Measurements from ENCODE around the gene ASB4.
A peak's percentile ranks its signal among the peaks of the same experiment; 100 is the strongest.
"Not testable (repeated sequence)": the region's sequence is repeated elsewhere in the genome, so short reads cannot be mapped to it uniquely, and the experiment has no call there.

Gene ASB4

DNA sequence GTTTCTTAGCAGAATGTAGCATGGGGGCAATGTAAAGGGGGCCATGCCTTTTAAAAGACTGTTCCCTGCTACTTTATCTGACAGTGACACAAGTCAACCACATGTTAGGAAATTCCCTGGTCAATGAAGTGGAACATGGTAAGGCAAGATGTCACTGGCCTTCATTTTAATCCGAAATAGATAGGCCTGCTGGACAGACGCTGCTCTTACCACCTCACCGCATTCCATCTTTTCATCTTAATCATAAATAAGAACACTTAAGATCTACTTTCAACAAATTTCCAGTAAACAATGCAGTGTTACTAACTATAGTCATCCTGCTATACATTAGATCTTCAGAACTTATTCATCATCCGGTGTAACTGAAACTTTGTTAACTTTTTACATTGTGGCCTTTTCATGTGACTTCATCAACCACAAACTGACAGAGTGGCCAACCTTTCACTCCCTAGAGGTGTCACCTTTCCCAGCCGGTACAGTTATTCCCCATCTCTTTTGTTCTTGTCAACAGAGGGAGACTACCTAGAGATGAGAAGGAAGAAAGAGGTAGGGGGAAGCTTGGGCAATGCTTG, 15.6 kb downstream of the ASB4 start:
- H3K4me2 ChIP-seq = peak overlapping the region; percentile 59
- H4K20me1 ChIP-seq = no peaks in the 10 kb centered on the region
- no peaks in the 10 kb centered on the region for H3K27me3 ChIP-seq
- no peak overlapping the region for H3K9ac ChIP-seq
- TF ChIP-seq Cebpa-rat (IDR thresholded peaks at IDR 0.05) = no peak
- H3K9me3 ChIP-seq = no peaks in the 10 kb centered on the region
- H3K36me3 ChIP-seq = no peaks in the 10 kb centered on the region
- H3K4me3 ChIP-seq = no peak overlapping the region
- no peak overlapping the region for H3K27ac ChIP-seq
- H3K4me1 ChIP-seq = peaks cover 24% of the 10 kb centered on the region

- TF ChIP-seq Cebpa-rat (IDR thresholded peaks at IDR 0.05) = no peak
- H3K9ac ChIP-seq = no peak overlapping the region
Measured at GRCh38 chr7:95502403-95502802, 16.7 kb downstream of the ASB4 start.

DNA sequence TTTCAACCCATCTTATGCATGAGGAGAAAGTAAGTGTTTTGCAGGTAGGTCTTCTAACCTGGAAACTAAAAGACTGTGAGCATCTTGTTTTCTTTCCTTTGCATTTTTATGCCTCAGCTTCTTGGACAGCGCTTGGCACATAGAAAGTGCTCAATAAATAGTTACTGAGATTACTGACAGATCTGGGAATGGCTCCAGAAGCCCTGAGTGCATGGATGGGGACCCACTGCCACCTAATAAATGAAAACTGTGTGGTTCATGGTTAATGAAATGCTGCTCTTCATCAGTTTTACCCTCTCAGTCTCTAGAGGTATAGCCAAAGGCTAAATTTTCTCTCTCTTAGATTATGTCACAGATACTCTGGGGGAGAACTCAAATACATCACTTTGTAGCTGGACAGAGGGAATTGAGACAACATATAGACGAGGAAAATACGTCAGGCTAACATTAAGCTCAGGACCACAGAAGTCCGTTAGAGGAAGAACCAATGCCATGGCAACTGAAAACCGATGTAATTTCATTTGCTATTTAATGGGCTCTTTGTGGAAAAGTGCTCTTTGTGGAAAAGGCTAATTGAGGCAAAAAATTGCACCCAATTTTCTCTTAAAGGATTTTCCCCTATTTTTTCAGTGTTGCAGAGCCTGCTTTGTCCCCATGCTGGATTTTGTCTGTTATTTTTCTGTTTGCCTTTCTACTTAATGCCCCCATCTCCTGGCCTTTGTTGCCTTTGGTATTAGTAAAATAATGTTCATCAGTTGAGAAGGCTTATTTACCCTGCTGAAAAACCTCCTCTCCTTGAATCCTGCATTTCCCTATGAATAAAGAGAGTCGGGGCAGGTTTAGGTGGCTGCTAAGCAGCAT, 17.8 kb downstream of the ASB4 start:
- H4K20me1 ChIP-seq = no peaks in the 10 kb centered on the region
- H3K9ac ChIP-seq = no peak overlapping the region
- no peak overlapping the region for H3K4me3 ChIP-seq
- no peaks in the 10 kb centered on the region for H3K36me3 ChIP-seq
- no peaks in the 10 kb centered on the region for H3K27me3 ChIP-seq
- no peak overlapping the region for H3K4me2 ChIP-seq
- no peaks in the 10 kb centered on the region for H3K9me3 ChIP-seq
- H3K27ac ChIP-seq = no peak overlapping the region
- H3K4me1 ChIP-seq = peaks cover 24% of the 10 kb centered on the region
- no peak for TF ChIP-seq Cebpa-rat (IDR thresholded peaks at IDR 0.05)

More at GRCh38 chr7:95502403-95502802, 16.7 kb downstream of the ASB4 start:
- Histone ChIP-seq H4K20me1 (no peaks in the 10 kb centered on the region), H3K4me1 (peaks cover 24% of the 10 kb centered on the region), H3K4me2 (no peak overlapping the region), H3K4me3 (no peak overlapping the region), H3K36me3 (no peaks in the 10 kb centered on the region), H3K27ac (no peak overlapping the region), H3K9me3 (no peaks in the 10 kb centered on the region), H3K27me3 (no peaks in the 10 kb centered on the region)

GRCh38 chr7:95504132-95504588, 18.4 kb downstream of the ASB4 start:
- H3K27me3 ChIP-seq, H3K4me2 ChIP-seq, H3K4me3 ChIP-seq, H3K9ac ChIP-seq, H3K9me3 ChIP-seq, H4K20me1 ChIP-seq, H3K27ac ChIP-seq, H3K36me3 ChIP-seq: not testable (repeated sequence)
- H3K4me1 ChIP-seq = peaks cover 24% of the 10 kb centered on the region

- Histone ChIP-seq H3K9me3 (no peaks in the 10 kb centered on the region), H3K4me1 (no peaks in the 10 kb centered on the region; the same call in 1 of the 2 replicates), H3K4me3 (no peak overlapping the region), H3K27me3 (no peaks in the 10 kb centered on the region), H3K36me3 (no peaks in the 10 kb centered on the region), H4K20me1 (no peaks in the 10 kb centered on the region), H3K9ac (no peak overlapping the region), H3K4me2 (no peak overlapping the region), H3K27ac (no peak overlapping the region)
- TF ChIP-seq Cebpa-rat (IDR thresholded peaks at IDR 0.05) = no peak
Measured at GRCh38 chr7:95508780-95509179, 23.0 kb downstream of the ASB4 start.

GRCh38 chr7:95509199-95509598, 23.5 kb downstream of the ASB4 start:
- Histone ChIP-seq H3K4me3 (no peak overlapping the region), H4K20me1 (no peaks in the 10 kb centered on the region), H3K4me2 (no peak overlapping the region), H3K27me3 (no peaks in the 10 kb centered on the region), H3K9ac (no peak overlapping the region), H3K36me3 (no peaks in the 10 kb centered on the region), H3K9me3 (no peaks in the 10 kb centered on the region), H3K27ac (no peak overlapping the region), H3K4me1 (no peaks in the 10 kb centered on the region)
- TF ChIP-seq Cebpa-rat (IDR thresholded peaks at IDR 0.05) = no peak

DNA sequence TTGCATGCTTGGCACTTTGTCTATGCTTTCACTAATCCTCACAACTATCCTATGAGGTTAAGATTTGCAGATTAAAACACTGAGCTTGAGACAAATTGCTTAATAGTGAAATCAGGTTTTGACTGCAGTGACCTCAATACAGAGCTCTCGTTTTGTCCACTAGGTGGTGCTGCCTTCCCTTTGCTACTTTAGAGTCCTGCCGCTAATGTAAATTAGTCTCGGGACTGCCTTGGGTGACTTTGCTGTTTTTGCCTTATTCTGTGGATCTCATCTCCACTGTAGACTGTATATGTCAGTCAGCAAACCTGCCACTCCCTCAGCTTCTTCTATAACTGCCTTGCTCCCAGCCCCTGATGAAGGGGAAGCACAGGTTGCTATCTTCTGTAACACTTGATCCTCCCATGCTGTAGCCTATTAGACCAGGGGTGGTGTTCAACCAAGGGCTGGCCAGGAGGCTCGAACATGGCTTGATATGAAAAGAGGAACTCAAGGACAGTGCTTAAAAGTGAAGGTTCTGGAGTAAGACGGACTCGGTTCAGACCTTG, 26.0 kb downstream of the ASB4 start:
- no peak overlapping the region for H3K27ac ChIP-seq

GRCh38 chr7:95517458-95517857, 31.7 kb downstream of the ASB4 start:
- Histone ChIP-seq H4K20me1 (no peaks in the 10 kb centered on the region), H3K27me3 (no peaks in the 10 kb centered on the region), H3K4me1 (no peaks in the 10 kb centered on the region), H3K9ac (no peak overlapping the region), H3K4me2 (no peak overlapping the region), H3K4me3 (no peak overlapping the region), H3K9me3 (no peaks in the 10 kb centered on the region), H3K36me3 (no peaks in the 10 kb centered on the region), H3K27ac (no peak overlapping the region)
- TF ChIP-seq Cebpa-rat (IDR thresholded peaks at IDR 0.05) = no peak

More for the DNA sequence above, 26.0 kb downstream of the ASB4 start:
- H3K27me3 ChIP-seq = no peaks in the 10 kb centered on the region
- no peak overlapping the region for H3K4me2 ChIP-seq
- H4K20me1 ChIP-seq = no peaks in the 10 kb centered on the region
- H3K9ac ChIP-seq = no peak overlapping the region
- H3K9me3 ChIP-seq = no peaks in the 10 kb centered on the region
- H3K4me3 ChIP-seq = no peak overlapping the region
- H3K4me1 ChIP-seq = no peaks in the 10 kb centered on the region
- no peak; the same call in 1 of the 2 replicates for TF ChIP-seq Cebpa-rat (IDR thresholded peaks at IDR 0.05)
- H3K36me3 ChIP-seq = no peaks in the 10 kb centered on the region

GRCh38 chr7:95517870-95518269, 32.1 kb downstream of the ASB4 start:
- Histone ChIP-seq H3K9ac (no peak overlapping the region), H3K4me3 (no peak overlapping the region), H3K27ac (no peak overlapping the region), H3K4me1 (no peaks in the 10 kb centered on the region), H3K4me2 (no peak overlapping the region), H4K20me1 (no peaks in the 10 kb centered on the region), H3K36me3 (no peaks in the 10 kb centered on the region), H3K9me3 (no peaks in the 10 kb centered on the region), H3K27me3 (no peaks in the 10 kb centered on the region)
- TF ChIP-seq Cebpa-rat (IDR thresholded peaks at IDR 0.05) = no peak

DNA sequence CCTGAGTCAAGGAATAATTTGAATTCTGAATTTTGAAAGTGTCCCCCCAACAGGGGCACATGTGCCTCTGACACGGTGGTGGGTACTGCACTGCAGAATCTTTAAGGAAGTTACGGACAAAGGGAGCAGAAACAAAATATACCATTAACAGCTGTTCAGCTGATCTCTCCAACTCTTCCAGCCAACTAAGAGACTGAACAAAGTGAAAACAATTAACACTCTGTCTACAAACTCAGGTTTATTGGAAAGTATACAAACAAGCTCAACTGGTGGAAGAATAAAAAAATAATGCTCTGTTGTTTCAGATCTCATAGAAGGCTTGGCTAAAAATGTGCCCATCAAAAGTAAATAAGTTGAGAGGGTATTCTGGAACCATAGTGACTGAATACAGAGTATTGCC, 34.4 kb downstream of the ASB4 start:
- Histone ChIP-seq H3K9ac (no peak overlapping the region), H3K4me1 (no peaks in the 10 kb centered on the region), H3K27me3 (no peaks in the 10 kb centered on the region), H4K20me1 (no peaks in the 10 kb centered on the region), H3K36me3 (no peaks in the 10 kb centered on the region), H3K4me3 (no peak overlapping the region), H3K27ac (no peak overlapping the region), H3K4me2 (no peak overlapping the region), H3K9me3 (no peaks in the 10 kb centered on the region)
- no peak for TF ChIP-seq Cebpa-rat (IDR thresholded peaks at IDR 0.05)
